Spinal cord (tissue), 10 donors: Measurements from ENCODE around the gene TMEFF2. TPM values are rescaled to one million over a fixed set of nuclear protein-coding genes. Genes with fewer than 3 reads are reported as not detected.

Experiments
- DNase-seq, 6 donors: peaks; one replicate each; pipeline versions ENCODE4 v3.0.0 to v3.0.0-alpha.2; 2013 to 2015; ENCODE audit warnings: low spot score in 6 of 6, low read depth in 4 of 6
- H3K27ac ChIP-seq: one replicate; pipeline ENCODE4 v1.5.1; 2013; ENCODE audit warnings: low read depth, low read length, control low read depth
- H3K27me3 ChIP-seq: one replicate; pipeline ENCODE4 v1.6.1; 2013; ENCODE audit warnings: low read length; ENCODE audit not compliant: control insufficient read depth, insufficient read depth
- H3K36me3 ChIP-seq: one replicate; pipeline ENCODE4 v1.6.1; 2013; ENCODE audit warnings: low read length; ENCODE audit not compliant: control insufficient read depth, insufficient read depth
- H3K4me1 ChIP-seq: one replicate; pipeline ENCODE4 v1.6.1; 2013; ENCODE audit warnings: low read length; ENCODE audit not compliant: control insufficient read depth, insufficient read depth
- H3K4me3 ChIP-seq: one replicate; pipeline ENCODE4 v1.5.1; 2013; ENCODE audit warnings: low read depth, low read length, control low read depth
- H3K9me3 ChIP-seq: one replicate; pipeline ENCODE4 v1.6.1; 2013; ENCODE audit warnings: low read length; ENCODE audit not compliant: control insufficient read depth, insufficient read depth
- WGBS: methylation state at CpG from one replicate; pipeline ENCODE4 v1.1.5; 2013; ENCODE audit warnings: missing lambda C conversion rate; ENCODE audit not compliant: insufficient coverage; 5-methylcytosine and 5-hydroxymethylcytosine counted together
- long read RNA-seq, 4 donors: transcript quantifications; one replicate each; lab custom pipeline, GENCODE V29; 2026
- polyA plus RNA-seq, 2 donors: library from polyadenylated mRNA; unstranded; fragments of 120-200 nt; gene quantifications; one replicate each; pipeline ENCODE4 v1.2.1, GENCODE V29; 2013; ENCODE audit not compliant: insufficient read length in 2 of 2
- total RNA-seq, 2 donors: library from RNA; depleted of rRNA in 1 of 2; stranded (reverse); fragments of 120-200 nt in 1 of 2; fragments of >200 nt in 1 of 2; gene quantifications; one replicate each; pipeline versions ENCODE4 v1.2.3 to v1.2.4, GENCODE V29; 2013 to 2014
- donor health status: healthy.

The TMEFF2 gene, protein sequence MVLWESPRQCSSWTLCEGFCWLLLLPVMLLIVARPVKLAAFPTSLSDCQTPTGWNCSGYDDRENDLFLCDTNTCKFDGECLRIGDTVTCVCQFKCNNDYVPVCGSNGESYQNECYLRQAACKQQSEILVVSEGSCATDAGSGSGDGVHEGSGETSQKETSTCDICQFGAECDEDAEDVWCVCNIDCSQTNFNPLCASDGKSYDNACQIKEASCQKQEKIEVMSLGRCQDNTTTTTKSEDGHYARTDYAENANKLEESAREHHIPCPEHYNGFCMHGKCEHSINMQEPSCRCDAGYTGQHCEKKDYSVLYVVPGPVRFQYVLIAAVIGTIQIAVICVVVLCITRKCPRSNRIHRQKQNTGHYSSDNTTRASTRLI
- total RNA-seq, result 10 to 100 TPM; 14.0 to 46.7 TPM
- 10 to 100 TPM; 75.5 to 85.6 TPM for polyA plus RNA-seq
- long read RNA-seq, donor 1, transcript TMEFF2-201 (10 exons, 2,604 nt), result major isoform, 26 of 34 reads
- long read RNA-seq, donor 1, partial matches to known transcripts, result 5 of 34 reads
- long read RNA-seq, donor 1, other reads (novel, unspliced or antisense), result 0 of 34 reads
- long read RNA-seq, donor 2, transcript TMEFF2-201 (10 exons, 2,604 nt), result major isoform, 9 of 9 reads
- long read RNA-seq, donor 2, partial matches to known transcripts, result 0 of 9 reads
- long read RNA-seq, donor 2, other reads (novel, unspliced or antisense), result 0 of 9 reads
- long read RNA-seq, donor 3, transcript TMEFF2-201 (10 exons, 2,604 nt), result major isoform, 13 of 14 reads
- long read RNA-seq, donor 3, partial matches to known transcripts, result 0 of 14 reads
- long read RNA-seq, donor 3, other reads (novel, unspliced or antisense), result 0 of 14 reads
- long read RNA-seq, donor 4, partial matches to known transcripts, result 0 of 1 reads
- long read RNA-seq, donor 4, other reads (novel, unspliced or antisense), result 0 of 1 reads

DNA sequence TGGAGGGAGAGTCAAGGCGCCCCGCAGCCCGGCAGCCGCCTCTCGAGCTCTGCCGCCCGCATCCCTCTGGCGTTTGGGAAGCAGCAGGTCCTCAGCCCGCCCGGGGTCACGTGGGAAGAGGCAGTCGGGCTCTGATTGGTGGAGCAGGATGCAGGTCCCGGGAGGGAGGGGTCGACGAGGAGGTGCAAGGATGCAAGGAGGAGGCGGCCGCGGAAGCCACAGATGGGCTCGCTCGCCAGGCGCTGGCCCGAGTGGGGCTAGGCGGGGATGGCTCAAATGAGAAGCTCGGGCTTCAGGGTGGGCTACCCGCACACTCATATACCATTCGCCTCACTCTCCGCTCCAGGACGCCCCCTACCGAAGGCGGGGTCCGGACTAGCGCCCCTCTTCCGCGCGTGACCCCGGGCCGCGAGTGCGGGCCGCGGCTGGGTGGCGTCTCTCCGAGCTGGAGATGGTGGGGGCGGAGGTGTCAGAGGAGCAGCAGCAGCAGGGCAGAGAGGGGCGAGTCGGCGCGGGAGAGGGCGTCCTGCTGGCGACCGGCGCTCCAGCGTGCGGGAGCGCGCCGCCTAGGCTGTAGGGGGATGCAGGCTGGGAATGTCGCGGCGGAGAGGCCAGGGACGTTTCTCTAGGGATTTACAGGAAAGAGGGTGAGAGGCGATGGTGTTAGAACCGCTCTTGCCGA, at the start of gene TMEFF2:
Gene TMEFF2 (minus strand): TSS at position 68 of the 682 bp plus-strand sequence. CDS start 409 bp downstream, outside the sequence.
- WGBS, result under 1% methylated on average over 63 of the region's 64 CpGs
- DNase-seq, result peak; percentile 77 to 99 (median 90)
- Histone ChIP-seq H3K27me3 (peaks cover 32% of the 10 kb centered on the region), H3K4me1 (peaks cover 27% of the 10 kb centered on the region), H3K27ac (peak within 1 kb of the TSS; percentile 80), H3K36me3 (no peaks in the 10 kb centered on the region), H3K9me3 (no peaks in the 10 kb centered on the region), H3K4me3 (peak within 1 kb of the TSS; percentile 73)

DNA sequence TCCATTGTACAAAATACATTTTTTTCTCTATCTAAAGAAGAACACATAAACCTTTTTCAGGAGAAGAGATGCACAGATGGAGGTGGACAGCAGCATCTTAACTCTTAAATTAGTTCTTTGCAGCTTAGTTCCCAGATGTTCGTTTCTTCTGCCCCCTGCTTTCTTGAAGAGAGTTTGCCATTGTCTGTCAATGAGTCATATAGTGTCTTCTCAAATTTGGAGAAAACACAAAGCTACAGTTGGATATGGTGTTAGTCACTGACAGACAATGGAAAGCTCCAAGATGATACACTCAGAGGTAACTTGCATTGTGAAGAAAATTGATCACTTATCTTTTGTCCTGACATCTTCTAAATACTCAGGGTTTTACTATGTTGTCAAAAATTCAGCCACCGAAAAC, 48.8 kb upstream of the TMEFF2 start:
- no peaks in the 10 kb centered on the region for H3K27me3 ChIP-seq
- no peak for DNase-seq
- H3K27ac ChIP-seq, result no peak overlapping the region
- H3K36me3 ChIP-seq, result no peaks in the 10 kb centered on the region
- H3K4me3 ChIP-seq, result no peak overlapping the region
- H3K9me3 ChIP-seq, result no peaks in the 10 kb centered on the region
- no peaks in the 10 kb centered on the region for H3K4me1 ChIP-seq
- WGBS, result no CpG with 5 or more reads among the region's 2 CpGs

DNA sequence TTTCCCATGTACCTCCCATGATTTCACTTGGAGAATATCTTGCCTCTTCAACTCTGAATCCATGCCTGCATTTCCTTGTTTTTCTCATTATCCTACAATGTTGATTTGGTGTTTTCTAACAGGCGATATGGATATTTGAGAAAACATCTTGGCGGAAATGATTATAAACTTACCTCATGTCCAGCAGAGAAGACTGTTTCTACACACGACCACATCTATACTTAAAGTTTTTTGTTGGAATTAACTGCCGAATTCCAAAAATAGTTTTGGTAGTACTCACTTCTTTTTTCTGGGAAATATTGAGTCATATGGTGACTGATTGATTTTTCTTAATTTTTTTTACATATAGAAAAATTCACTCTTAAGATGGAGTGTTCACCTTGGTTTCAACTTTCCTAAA, 41.4 kb upstream of the TMEFF2 start:
- no peak for DNase-seq
- no peaks in the 10 kb centered on the region for H3K4me1 ChIP-seq
- H3K27me3 ChIP-seq, result no peaks in the 10 kb centered on the region
- H3K4me3 ChIP-seq, result no peak overlapping the region
- no peaks in the 10 kb centered on the region for H3K36me3 ChIP-seq
- H3K9me3 ChIP-seq, result no peaks in the 10 kb centered on the region
- no peak overlapping the region for H3K27ac ChIP-seq
- no CpG with 5 or more reads among the region's 4 CpGs for WGBS

DNA sequence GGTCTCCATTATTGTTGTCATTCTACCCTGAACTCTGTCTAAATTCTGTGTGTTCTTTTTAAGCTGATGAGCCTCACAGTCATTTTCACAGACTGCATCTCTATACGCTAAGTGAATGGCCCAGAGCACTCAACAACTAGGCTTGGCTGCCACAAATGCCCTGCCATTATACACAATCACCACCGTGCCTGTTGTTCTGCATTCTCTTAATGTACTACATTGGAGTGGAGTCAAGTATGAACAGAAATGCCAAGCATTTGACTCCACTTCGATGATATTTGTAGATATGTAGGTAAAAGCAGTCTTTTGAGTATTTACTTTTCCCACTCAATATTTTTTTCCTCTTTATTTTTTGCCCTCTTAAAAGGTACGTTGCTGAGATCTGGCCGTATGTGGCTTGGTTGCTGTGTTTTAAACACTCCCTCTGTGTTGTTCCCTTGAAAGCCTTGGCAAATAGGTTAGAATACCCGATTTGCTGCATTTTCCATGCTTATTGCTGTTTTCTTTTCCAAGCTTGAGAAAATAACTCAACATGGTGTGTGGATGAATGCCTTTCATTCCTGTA, 36.2 kb upstream of the TMEFF2 start:
- peak in 1 of 6 donors; percentile 67 for DNase-seq
- Histone ChIP-seq H3K4me3 (no peak overlapping the region), H3K4me1 (no peaks in the 10 kb centered on the region), H3K27ac (no peak overlapping the region), H3K36me3 (no peaks in the 10 kb centered on the region), H3K27me3 (no peaks in the 10 kb centered on the region), H3K9me3 (no peaks in the 10 kb centered on the region)
- WGBS, result 52% methylated on average over 2 of the region's 6 CpGs

DNA sequence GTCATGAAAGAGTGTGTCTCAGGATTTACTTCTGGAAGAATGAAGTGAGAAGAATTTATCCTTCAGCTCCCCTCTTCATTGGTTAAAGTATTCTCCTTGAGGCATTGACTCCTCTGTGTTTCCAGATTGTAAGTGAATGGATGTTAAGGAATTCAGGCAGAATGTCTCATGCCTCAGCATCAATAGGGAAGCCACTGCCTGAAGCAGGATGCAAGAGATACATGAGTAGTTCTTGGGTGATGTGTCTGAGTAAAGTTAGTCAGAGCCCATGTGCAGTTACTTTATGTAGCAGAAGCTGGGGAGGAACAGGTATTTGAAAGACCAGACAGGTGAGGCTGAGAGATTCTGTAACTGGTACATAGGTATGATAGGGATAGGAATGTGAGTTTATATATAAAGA, 34.0 kb upstream of the TMEFF2 start:
- Histone ChIP-seq H3K27ac (no peak overlapping the region), H3K9me3 (no peaks in the 10 kb centered on the region)

DNA sequence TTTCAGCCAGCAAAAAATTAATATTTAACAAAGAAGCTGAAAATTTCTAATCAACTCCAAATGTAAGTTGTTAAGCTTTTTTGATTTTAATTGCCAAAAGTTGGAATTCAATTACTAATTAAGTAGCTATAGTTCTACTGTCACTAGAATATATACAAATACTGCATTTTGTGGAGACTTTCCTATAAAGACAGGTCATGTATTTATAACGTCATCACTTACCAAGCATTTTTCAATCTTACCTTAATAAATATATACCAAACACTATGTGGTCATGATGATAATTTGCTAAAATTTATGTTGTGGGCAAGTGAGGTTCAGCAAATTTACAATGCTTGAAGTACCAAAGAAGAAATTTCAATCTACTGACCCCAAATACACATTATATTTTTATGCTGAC, 24.2 kb upstream of the TMEFF2 start:
- DNase-seq, result no peak
- no peaks in the 10 kb centered on the region for H3K27me3 ChIP-seq
- H3K9me3 ChIP-seq, result no peaks in the 10 kb centered on the region
- no peaks in the 10 kb centered on the region for H3K4me1 ChIP-seq
- WGBS, result no CpG with 5 or more reads among the region's 1 CpG
- no peak overlapping the region for H3K4me3 ChIP-seq
- H3K27ac ChIP-seq, result no peak overlapping the region
- H3K36me3 ChIP-seq, result no peaks in the 10 kb centered on the region

More for the DNA sequence above, 34.0 kb upstream of the TMEFF2 start:
- no peaks in the 10 kb centered on the region for H3K27me3 ChIP-seq
- H3K4me1 ChIP-seq, result no peaks in the 10 kb centered on the region
- no peak overlapping the region for H3K4me3 ChIP-seq
- no peaks in the 10 kb centered on the region for H3K36me3 ChIP-seq
- no peak for DNase-seq

DNA sequence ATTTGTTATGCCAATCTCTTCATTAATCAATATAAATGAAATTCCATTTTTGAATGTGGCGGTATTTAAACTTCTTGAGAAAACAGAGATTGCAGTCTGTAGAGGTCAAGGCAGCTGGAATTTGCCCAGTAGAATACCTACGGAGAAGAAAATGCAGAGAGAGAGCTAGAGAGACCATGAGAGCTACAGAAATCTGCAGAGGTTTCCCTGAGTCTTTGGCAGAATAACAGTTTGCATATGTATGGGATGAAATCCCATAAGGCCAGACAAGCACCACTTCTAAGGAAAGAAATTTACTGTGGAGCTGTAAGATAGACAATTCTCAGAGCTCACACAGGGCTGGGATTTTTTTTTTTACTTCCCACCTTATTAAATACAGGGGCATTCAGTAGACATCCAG, 23.6 kb upstream of the TMEFF2 start:
- no peaks in the 10 kb centered on the region for H3K36me3 ChIP-seq
- no peaks in the 10 kb centered on the region for H3K4me1 ChIP-seq
- 75% methylated on average over 1 of the region's 2 CpGs for WGBS
- H3K27me3 ChIP-seq, result no peaks in the 10 kb centered on the region
- peak in 1 of 6 donors; percentile 8 for DNase-seq
- H3K4me3 ChIP-seq, result no peak overlapping the region
- no peak overlapping the region for H3K27ac ChIP-seq
- no peaks in the 10 kb centered on the region for H3K9me3 ChIP-seq

DNA sequence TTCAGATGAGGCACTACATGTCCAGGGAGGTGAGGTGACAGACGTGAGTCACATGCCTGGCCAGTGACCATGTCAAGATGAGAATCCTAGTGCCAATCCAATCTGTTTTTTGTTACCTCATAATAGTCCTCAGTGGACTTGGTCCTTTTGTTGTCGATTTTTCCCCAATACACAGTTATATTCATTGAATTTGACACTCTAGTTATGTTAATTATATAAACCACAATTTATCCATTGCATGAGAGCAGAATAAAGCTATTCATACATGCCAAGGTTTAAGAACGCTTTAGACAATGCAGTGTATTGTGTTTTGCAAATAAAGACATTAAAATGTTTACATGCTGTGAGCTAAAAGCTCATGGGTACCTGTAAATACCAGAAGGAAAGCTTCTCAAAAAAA, 21.6 kb upstream of the TMEFF2 start:
- Histone ChIP-seq H3K36me3 (no peaks in the 10 kb centered on the region), H3K27ac (no peak overlapping the region), H3K27me3 (no peaks in the 10 kb centered on the region), H3K4me1 (no peaks in the 10 kb centered on the region), H3K4me3 (no peak overlapping the region), H3K9me3 (no peaks in the 10 kb centered on the region)
- WGBS, result 60% methylated on average over 1 of the region's 3 CpGs
- no peak for DNase-seq
